ENCODE data around the gene BTF3. TPM values are rescaled to one million over a fixed set of nuclear protein-coding genes. Genes with fewer than 3 reads are reported as not detected.

Gene BTF3
- total and polyA plus RNA-seq, 2 experiments from 2014 or later = 506 to 1,148 TPM

GRCh38 chr5:73451224-73452130, 46.8 kb upstream of the BTF3 start:
- Histone ChIP-seq H3K4me3 (peak overlapping the region; percentile 51), H3F3A (replicated peaks; ENCODE audit: low read depth) (peaks cover 7% of the 10 kb centered on the region; the same call in 1 of the 2 replicates), H3K27ac (ENCODE audit: low read depth) (no peak overlapping the region), H4K20me1 (replicated peaks; ENCODE audit: insufficient read depth) (no peaks in the 10 kb centered on the region), H3K4me2 (peak overlapping the region; percentile 78), H3K27me3 (ENCODE audit: insufficient read depth) (peaks cover 70% of the 10 kb centered on the region), H3K79me2 (replicated peaks; ENCODE audit: insufficient read depth) (no peaks in the 10 kb centered on the region), H3K4me1 (ENCODE audit: insufficient read depth) (peaks cover 29% of the 10 kb centered on the region), H3K36me3 (ENCODE audit: insufficient read depth) (no peaks in the 10 kb centered on the region), H2AFZ (peak overlapping the region; percentile 78; the same call in 1 of the 2 replicates), H3K9me2 (ENCODE audit: insufficient read depth) (no peaks in the 10 kb centered on the region)
- no peak for TF ChIP-seq POLR2AphosphoS5 (IDR thresholded peaks at IDR 0.05; ENCODE audit: low read depth)
- no peak for TF ChIP-seq JUNB (IDR thresholded peaks at IDR 0.05; ENCODE audit: unreplicated experiment)
- no peak for TF ChIP-seq STAT1 (IDR thresholded peaks at IDR 0.05; ENCODE audit: unreplicated experiment)
- no peak for TF ChIP-seq CREB1 (CRISPR knock-in tag; IDR thresholded peaks at IDR 0.05; ENCODE audit: low read depth)
- peak; percentile 61 to 77 for TF ChIP-seq CTCF (conservative IDR thresholded peaks at IDR 0.05; ENCODE audit: low read depth in 2 of 2)
- no peak for TF ChIP-seq ZNF331 (CRISPR knock-in tag; IDR thresholded peaks at IDR 0.05; ENCODE audit: low read depth)
- no peak for TF ChIP-seq ZNF114 (CRISPR knock-in tag; IDR thresholded peaks at IDR 0.05)
- TF ChIP-seq EZH2 (IDR thresholded peaks at IDR 0.05; ENCODE audit: low read depth, unreplicated experiment) = peak; percentile 65
- TF ChIP-seq ZNF462 (CRISPR knock-in tag; IDR thresholded peaks at IDR 0.05) = no peak
- peak; percentile 11 for TF ChIP-seq EZH2phosphoT487 (IDR thresholded peaks at IDR 0.05; ENCODE audit: unreplicated experiment)
- no peak for TF ChIP-seq REST (IDR thresholded peaks at IDR 0.05; ENCODE audit: unreplicated experiment)
- TF ChIP-seq NANOG (IDR thresholded peaks at IDR 0.05; ENCODE audit: borderline replicate concordance) = no peak
- no peak for TF ChIP-seq ETS1 (IDR thresholded peaks at IDR 0.05)
- ATAC-seq = peak; percentile 42
- Mint-ChIP-seq H3K9me3 (no peaks in the 10 kb centered on the region; the same call in 2 of the 3 replicates), H3K27me3 (ENCODE audit: insufficient read depth, low read depth, poor library complexity) (peaks cover 60% of the 10 kb centered on the region), H3K4me1 (peaks cover 26% of the 10 kb centered on the region; the same call in 2 of the 3 replicates), H3K36me3 (ENCODE audit: low read depth) (no peaks in the 10 kb centered on the region; the same call in 2 of the 3 replicates), H3K27ac (no peak overlapping the region), H3K4me3 (peak overlapping the region; percentile 68)
- DNase-seq (ENCODE audit: low spot score) = peak; percentile 64
